ENCODE data around the gene GPR137B.

Gene GPR137B

GRCh38 chr1:236113324-236114032 is 28.9 kb upstream of the GPR137B start:
- no peak overlapping the region for H3K4me3 ChIP-seq (ENCODE audit: low read depth, low read length)
- no peak for DNase-seq (ENCODE audit: low read depth)

- no peak overlapping the region for H3K4me3 ChIP-seq (ENCODE audit: low read depth, low read length)
- no peak for DNase-seq (ENCODE audit: low read depth)
Observed at GRCh38 chr1:236114076-236114747, 28.1 kb upstream of the GPR137B start.

- no peak for DNase-seq (ENCODE audit: low read depth)
- H3K4me3 ChIP-seq (ENCODE audit: low read depth, low read length), result no peak overlapping the region
Observed at GRCh38 chr1:236117710-236118109, 24.6 kb upstream of the GPR137B start.

GRCh38 chr1:236119943-236120484 is 22.3 kb upstream of the GPR137B start:
- DNase-seq (ENCODE audit: low read depth), result no peak
- H3K4me3 ChIP-seq (ENCODE audit: low read depth, low read length), result no peak overlapping the region

GRCh38 chr1:236120721-236121153 is 21.6 kb upstream of the GPR137B start:
- no peak for DNase-seq (ENCODE audit: low read depth)
- no peak overlapping the region for H3K4me3 ChIP-seq (ENCODE audit: low read depth, low read length)

- DNase-seq (ENCODE audit: low read depth), result no peak
- no peak overlapping the region for H3K4me3 ChIP-seq (ENCODE audit: low read depth, low read length)
Observed at GRCh38 chr1:236122176-236122575, 20.2 kb upstream of the GPR137B start.

- H3K4me3 ChIP-seq (ENCODE audit: low read depth, low read length), result no peak overlapping the region
- no peak for DNase-seq (ENCODE audit: low read depth)
Observed at GRCh38 chr1:236123563-236123962, 18.8 kb upstream of the GPR137B start.

GRCh38 chr1:236124965-236125364 is 17.4 kb upstream of the GPR137B start:
- no peak overlapping the region for H3K4me3 ChIP-seq (ENCODE audit: low read depth, low read length)
- no peak for DNase-seq (ENCODE audit: low read depth)

- no peak for DNase-seq (ENCODE audit: low read depth)
- no peak overlapping the region for H3K4me3 ChIP-seq (ENCODE audit: low read depth, low read length)
Observed at GRCh38 chr1:236127045-236127444, 15.3 kb upstream of the GPR137B start.

- DNase-seq (ENCODE audit: low read depth), result no peak
Observed at GRCh38 chr1:236128646-236129178, 13.6 kb upstream of the GPR137B start.

GRCh38 chr1:236129306-236129705 is 13.0 kb upstream of the GPR137B start:
- DNase-seq (ENCODE audit: low read depth), result no peak
- no peak overlapping the region for H3K4me3 ChIP-seq (ENCODE audit: low read depth, low read length)

More at GRCh38 chr1:236128646-236129178, 13.6 kb upstream of the GPR137B start:
- H3K4me3 ChIP-seq (ENCODE audit: low read depth, low read length), result no peak overlapping the region

- DNase-seq (ENCODE audit: low read depth), result no peak
- H3K4me3 ChIP-seq (ENCODE audit: low read depth, low read length), result no peak overlapping the region
Observed at GRCh38 chr1:236130372-236130771, 12.0 kb upstream of the GPR137B start.

- H3K4me3 ChIP-seq (ENCODE audit: low read depth, low read length), result no peak overlapping the region
- DNase-seq (ENCODE audit: low read depth), result no peak
Observed at GRCh38 chr1:236131916-236132315, 10.4 kb upstream of the GPR137B start.

GRCh38 chr1:236132420-236133046 is 9.8 kb upstream of the GPR137B start:
- H3K4me3 ChIP-seq (ENCODE audit: low read depth, low read length), result no peak overlapping the region
- no peak for DNase-seq (ENCODE audit: low read depth)

- DNase-seq (ENCODE audit: low read depth), result no peak
- H3K4me3 ChIP-seq (ENCODE audit: low read depth, low read length), result no peak overlapping the region
Observed at GRCh38 chr1:236133339-236133738, 9.0 kb upstream of the GPR137B start.

GRCh38 chr1:236133802-236134201 is 8.5 kb upstream of the GPR137B start:
- H3K4me3 ChIP-seq (ENCODE audit: low read depth, low read length), result no peak overlapping the region
- no peak for DNase-seq (ENCODE audit: low read depth)

- H3K4me3 ChIP-seq (ENCODE audit: low read depth, low read length), result no peak overlapping the region
- no peak for DNase-seq (ENCODE audit: low read depth)
Observed at GRCh38 chr1:236137285-236137852, 5.0 kb upstream of the GPR137B start.

GRCh38 chr1:236139495-236139894 is 2.8 kb upstream of the GPR137B start:
- H3K4me3 ChIP-seq (ENCODE audit: low read depth, low read length), result no peak overlapping the region
- no peak for DNase-seq (ENCODE audit: low read depth)

GRCh38 chr1:236140705-236141446 is 1.5 kb upstream of the GPR137B start:
- no peak for DNase-seq (ENCODE audit: low read depth)

More at GRCh38 chr1:236140705-236141446, 1.5 kb upstream of the GPR137B start:
- peak overlapping the region; percentile 80 for H3K4me3 ChIP-seq (ENCODE audit: low read depth, low read length)

Data from skeletal muscle cell (primary cell).